HFFc6 (cell line): ENCODE results near the gene KCTD10. TPM values are rescaled to one million over a fixed set of nuclear protein-coding genes. Genes with fewer than 3 reads are reported as not detected.
A peak's percentile ranks its signal among the peaks of the same experiment; 100 is the strongest.

Experiments
- DNase-seq: peaks from one replicate; pipeline ENCODE4 v3.0.0-alpha.2; 2018
- H3K27ac Mint-ChIP-seq: 2 replicates; pipeline ENCODE4 v1.8.0; 2020; ENCODE audit warnings: mild to moderate bottlenecking, mixed read lengths
- H3K27me3 Mint-ChIP-seq: 2 replicates; pipeline ENCODE4 v1.8.0; 2021; ENCODE audit warnings: mild to moderate bottlenecking, moderate library complexity, mixed read lengths; ENCODE audit not compliant: insufficient read depth
- H3K36me3 Mint-ChIP-seq: 2 replicates; pipeline ENCODE4 v1.8.0; 2021; ENCODE audit warnings: low read depth, mixed read lengths
- H3K4me1 Mint-ChIP-seq: 2 replicates; pipeline ENCODE4 v1.8.0; 2020; ENCODE audit warnings: low read depth, mixed read lengths
- H3K4me3 Mint-ChIP-seq: 2 replicates; pipeline ENCODE4 v1.8.0; 2020; ENCODE audit warnings: mild to moderate bottlenecking, moderate library complexity, mixed read lengths
- H3K9me3 Mint-ChIP-seq: 2 replicates; pipeline ENCODE4 v1.8.0; 2020; ENCODE audit warnings: mild to moderate bottlenecking, mixed read lengths
- total RNA-seq, 6 experiments: library from RNA; stranded (reverse); fragmentation: NEBNext Ultra II Directional; extraction: Animal tissue kit (Norgen Biotek cat#: 25700); gene quantifications; 2 replicates in 1 of 6; 3 replicates in 5 of 6; pipeline ENCODE4 v1.2.3, GENCODE V29; 2021
- TF ChIP-seq, protein P1 (sequence below): fragments of 200-600 bp; sonication (generic); IDR thresholded peaks from 2 replicates; pipeline ENCODE4 v1.5.0; 2021; ENCODE audit warnings: antibody characterized with exemption, mild to moderate bottlenecking

KCTD10 gene
- total RNA-seq, 6 experiments from 2014 or later: 127 to 145 (median 134) TPM

DNA sequence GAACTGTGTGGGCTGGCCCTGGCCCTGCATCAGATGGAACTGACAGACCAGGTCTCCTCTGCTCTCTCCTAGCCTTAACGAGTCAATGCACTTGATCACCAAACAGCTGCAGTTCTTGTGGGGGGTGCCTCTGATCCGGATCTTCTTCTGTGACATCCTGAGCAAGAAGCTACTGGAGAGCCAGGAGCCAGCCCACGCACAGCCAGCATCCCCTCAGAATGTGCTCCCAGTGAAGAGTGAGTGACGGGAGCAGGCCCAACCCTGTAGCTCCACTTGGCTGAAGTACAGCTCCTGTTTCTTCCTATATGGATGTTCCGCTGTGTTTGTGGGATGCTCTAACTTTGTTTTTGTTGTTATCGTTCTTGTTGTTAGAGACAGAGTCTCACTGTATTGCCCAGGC, 24.2 kb upstream of the KCTD10 start:
- TF ChIP-seq, protein P1, sequence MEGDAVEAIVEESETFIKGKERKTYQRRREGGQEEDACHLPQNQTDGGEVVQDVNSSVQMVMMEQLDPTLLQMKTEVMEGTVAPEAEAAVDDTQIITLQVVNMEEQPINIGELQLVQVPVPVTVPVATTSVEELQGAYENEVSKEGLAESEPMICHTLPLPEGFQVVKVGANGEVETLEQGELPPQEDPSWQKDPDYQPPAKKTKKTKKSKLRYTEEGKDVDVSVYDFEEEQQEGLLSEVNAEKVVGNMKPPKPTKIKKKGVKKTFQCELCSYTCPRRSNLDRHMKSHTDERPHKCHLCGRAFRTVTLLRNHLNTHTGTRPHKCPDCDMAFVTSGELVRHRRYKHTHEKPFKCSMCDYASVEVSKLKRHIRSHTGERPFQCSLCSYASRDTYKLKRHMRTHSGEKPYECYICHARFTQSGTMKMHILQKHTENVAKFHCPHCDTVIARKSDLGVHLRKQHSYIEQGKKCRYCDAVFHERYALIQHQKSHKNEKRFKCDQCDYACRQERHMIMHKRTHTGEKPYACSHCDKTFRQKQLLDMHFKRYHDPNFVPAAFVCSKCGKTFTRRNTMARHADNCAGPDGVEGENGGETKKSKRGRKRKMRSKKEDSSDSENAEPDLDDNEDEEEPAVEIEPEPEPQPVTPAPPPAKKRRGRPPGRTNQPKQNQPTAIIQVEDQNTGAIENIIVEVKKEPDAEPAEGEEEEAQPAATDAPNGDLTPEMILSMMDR: no peak
- Mint-ChIP-seq H3K9me3 (no peaks in the 10 kb centered on the region), H3K27ac (no peak overlapping the region), H3K4me3 (no peak overlapping the region), H3K36me3 (peaks cover 27% of the 10 kb centered on the region), H3K4me1 (peaks cover 7% of the 10 kb centered on the region), H3K27me3 (no peaks in the 10 kb centered on the region)
- DNase-seq: no peak

DNA sequence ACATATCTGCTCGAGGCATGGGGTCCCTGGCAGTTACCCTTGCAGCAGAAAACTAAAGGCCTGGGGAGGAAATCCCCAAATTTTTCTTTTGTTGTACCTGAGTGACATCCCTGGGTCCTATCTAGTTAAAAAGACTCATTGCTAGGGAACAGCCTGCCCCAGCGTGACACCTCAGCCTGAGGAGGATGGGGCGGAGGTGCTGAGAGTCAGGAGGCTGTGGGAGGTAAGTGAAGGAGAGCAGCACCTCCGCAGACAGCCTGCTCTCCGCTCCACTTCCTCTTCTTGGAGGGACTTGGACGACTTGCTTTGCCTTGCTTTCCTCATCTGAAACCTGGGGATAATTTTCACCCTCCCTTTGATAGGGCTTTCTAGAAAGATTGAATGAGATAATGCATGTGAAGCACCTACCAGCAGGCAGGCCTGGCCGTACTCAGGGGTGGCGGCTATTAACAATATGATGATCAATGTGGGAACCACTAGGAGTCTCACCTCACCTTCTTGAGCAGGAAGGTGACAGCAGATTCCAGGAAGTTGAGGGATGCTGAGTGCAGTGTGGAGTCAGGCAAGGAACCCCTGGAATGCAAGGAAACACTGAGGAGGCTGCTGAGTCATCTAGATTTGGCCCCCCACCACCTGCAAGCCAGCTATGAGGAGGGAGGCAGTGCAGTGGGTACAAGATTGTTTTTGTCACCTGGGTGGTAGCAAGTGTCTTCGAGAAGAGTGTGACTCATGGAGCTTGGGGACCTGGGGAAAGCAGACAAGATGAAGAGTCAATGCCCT, 23.5 kb upstream of the KCTD10 start:
- no peaks in the 10 kb centered on the region for H3K27me3 Mint-ChIP-seq
- TF ChIP-seq, protein P1: no peak
- no peak for DNase-seq
- peaks cover 7% of the 10 kb centered on the region for H3K4me1 Mint-ChIP-seq
- peak overlapping the region; percentile 20; the same call in 1 of the 2 replicates for H3K27ac Mint-ChIP-seq
- H3K4me3 Mint-ChIP-seq: no peak overlapping the region
- H3K9me3 Mint-ChIP-seq: no peaks in the 10 kb centered on the region
- peaks cover 33% of the 10 kb centered on the region for H3K36me3 Mint-ChIP-seq

DNA sequence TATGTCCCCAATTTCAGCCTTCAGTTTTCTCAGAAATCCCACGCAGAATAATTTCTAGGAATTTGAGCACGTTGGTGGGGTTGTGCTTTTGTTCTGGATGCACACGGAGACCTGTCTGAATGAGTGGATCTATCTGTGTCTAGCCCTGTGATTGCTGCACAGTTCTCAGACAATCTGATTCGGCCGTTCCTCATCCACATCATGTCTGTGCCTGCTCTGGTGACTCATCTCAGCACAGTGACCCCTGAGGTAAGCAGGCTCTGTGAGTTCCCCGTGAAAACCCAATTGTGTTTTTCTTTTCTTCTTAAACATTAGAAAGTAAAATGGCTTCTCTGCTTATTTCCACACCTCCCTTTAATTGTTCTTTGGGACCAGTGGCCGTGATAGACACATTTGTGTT, 20.6 kb upstream of the KCTD10 start:
- TF ChIP-seq, protein P1: no peak
- DNase-seq: no peak
- Mint-ChIP-seq H3K4me1 (peaks cover 7% of the 10 kb centered on the region), H3K9me3 (no peaks in the 10 kb centered on the region), H3K4me3 (no peak overlapping the region), H3K27ac (no peak overlapping the region), H3K36me3 (peaks cover 34% of the 10 kb centered on the region), H3K27me3 (no peaks in the 10 kb centered on the region)

DNA sequence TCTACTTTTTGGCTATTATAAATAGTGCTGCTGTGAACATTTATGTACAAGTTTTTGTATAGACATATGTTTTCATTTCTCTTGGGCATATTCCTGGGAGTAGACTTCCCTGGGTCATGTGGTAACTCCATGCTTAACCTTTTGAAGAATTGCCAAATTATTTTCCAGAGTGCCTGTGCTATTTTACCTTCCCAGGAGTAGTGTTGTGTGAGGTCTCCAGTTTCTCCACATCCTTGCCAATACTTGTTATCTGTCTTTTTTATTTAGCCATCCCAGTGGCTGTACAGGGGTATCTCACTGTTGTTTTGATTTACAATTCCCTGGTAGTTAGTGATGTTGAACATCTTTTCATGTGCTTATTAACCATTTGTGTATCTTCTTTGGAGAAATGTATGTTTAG, 19.2 kb upstream of the KCTD10 start:
- H3K27me3 Mint-ChIP-seq: no peaks in the 10 kb centered on the region
- H3K36me3 Mint-ChIP-seq: peaks cover 34% of the 10 kb centered on the region
- TF ChIP-seq, protein P1: no peak
- no peak overlapping the region for H3K27ac Mint-ChIP-seq
- no peaks in the 10 kb centered on the region for H3K9me3 Mint-ChIP-seq
- no peak for DNase-seq
- no peak overlapping the region for H3K4me3 Mint-ChIP-seq
- H3K4me1 Mint-ChIP-seq: peaks cover 7% of the 10 kb centered on the region

DNA sequence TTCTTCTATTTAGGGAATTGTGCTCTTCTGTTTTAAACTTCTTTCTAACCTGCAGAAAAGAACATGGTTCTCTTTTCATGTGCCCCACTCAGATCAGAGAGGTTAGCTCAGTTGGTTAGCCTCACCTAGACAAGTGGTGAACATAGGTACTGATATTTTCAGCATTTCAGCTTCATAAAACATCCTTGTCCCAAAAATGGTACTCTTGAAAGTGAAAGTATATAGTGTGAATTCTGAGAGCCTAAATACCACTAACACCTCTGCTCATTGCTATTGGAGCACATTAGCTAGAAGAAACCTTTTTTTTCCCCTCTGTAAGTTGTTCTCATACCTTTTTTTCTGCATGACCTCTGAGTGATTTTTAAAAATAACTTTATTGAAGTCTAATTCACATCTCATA, 17.9 kb upstream of the KCTD10 start:
- Mint-ChIP-seq H3K27me3 (no peaks in the 10 kb centered on the region), H3K27ac (no peak overlapping the region), H3K9me3 (no peaks in the 10 kb centered on the region), H3K4me3 (no peak overlapping the region), H3K4me1 (peaks cover 7% of the 10 kb centered on the region), H3K36me3 (peaks cover 29% of the 10 kb centered on the region)
- DNase-seq: no peak
- TF ChIP-seq, protein P1: no peak
